GM06990 (cell line): Measurements from ENCODE around the gene CFAP74.

Experiments used
- DNase-seq: peaks from one replicate; pipeline ENCODE4 v3.0.0-alpha.2; 2011; ENCODE audit not compliant: insufficient read length; ENCODE audit errors: extremely low read depth
- H3K27me3 ChIP-seq: replicated peaks from 2 replicates; pipeline ENCODE4 v1.6.0; 2011; ENCODE audit warnings: low read length; ENCODE audit not compliant: control insufficient read depth, insufficient read depth
- H3K36me3 ChIP-seq: 2 replicates; pipeline ENCODE4 v1.5.1; 2011; ENCODE audit warnings: low read length; ENCODE audit not compliant: control insufficient read depth, insufficient read depth
- H3K4me3 ChIP-seq: replicated peaks from 2 replicates; pipeline ENCODE4 v1.5.1; 2011; ENCODE audit warnings: low read depth, mild to moderate bottlenecking, control low read depth, low read length
- CTCF ChIP-seq: IDR thresholded peaks from 2 replicates; pipeline ENCODE4 v1.5.1; 2011; ENCODE audit warnings: low read length, control low read depth, mild to moderate bottlenecking, inconsistent platforms; ENCODE audit not compliant: insufficient read depth, poor library complexity, severe bottlenecking

CFAP74 gene

GRCh38 chr1:2050461-2050792 is 46.8 kb upstream of the CFAP74 start:
- no peaks in the 10 kb centered on the region for H3K36me3 ChIP-seq
- H3K27me3 ChIP-seq = no peaks in the 10 kb centered on the region; the same call in 1 of the 2 replicates
- DNase-seq = no peak
- peak overlapping the region; percentile 38 for H3K4me3 ChIP-seq
- TF ChIP-seq CTCF = no peak

GRCh38 chr1:2049718-2050431 is 46.3 kb upstream of the CFAP74 start, which contains the start of gene PRKCZ:
Gene PRKCZ, plus strand, starts transcription at chr1:2050411. Its CDS starts 220 bp downstream, at chr1:2050631.
- DNase-seq = peak; percentile 91
- TF ChIP-seq CTCF = no peak
- peak within 1 kb of the TSS; percentile 38 for H3K4me3 ChIP-seq
- no peaks in the 10 kb centered on the region; the same call in 1 of the 2 replicates for H3K27me3 ChIP-seq
- no peaks in the 10 kb centered on the region for H3K36me3 ChIP-seq

GRCh38 chr1:2049225-2049717 is 45.7 kb upstream of the CFAP74 start:
- Histone ChIP-seq H3K4me3 (no peak overlapping the region; the same call in 1 of the 2 replicates), H3K27me3 (no peaks in the 10 kb centered on the region; the same call in 1 of the 2 replicates), H3K36me3 (no peaks in the 10 kb centered on the region)
- DNase-seq = peak; percentile 44
- TF ChIP-seq CTCF = no peak

- Histone ChIP-seq H3K4me3 (no peak overlapping the region), H3K27me3 (no peaks in the 10 kb centered on the region; the same call in none of the 2 replicates), H3K36me3 (no peaks in the 10 kb centered on the region)
- DNase-seq = no peak
- no peak for TF ChIP-seq CTCF
Measured at GRCh38 chr1:2047749-2048729, 44.5 kb upstream of the CFAP74 start.

GRCh38 chr1:2046953-2047748 is 43.6 kb upstream of the CFAP74 start:
- H3K36me3 ChIP-seq = no peaks in the 10 kb centered on the region
- H3K27me3 ChIP-seq = no peaks in the 10 kb centered on the region; the same call in none of the 2 replicates
- no peak for DNase-seq
- no peak overlapping the region for H3K4me3 ChIP-seq
- TF ChIP-seq CTCF = no peak
